NOMO-1 treated with dmso at 0.1 percent for 144 hours (cell line): ENCODE measurements around the gene ZNF765.
"Not testable (repeated sequence)": the region's sequence is repeated elsewhere in the genome, so short reads cannot be mapped to it uniquely, and the experiment has no call there.

Experiments used
- DNase-seq: peaks from one replicate; lab custom pipeline; 2025; ENCODE audit not compliant: unreplicated experiment; lab: John Stamatoyannopoulos, UW

ZNF765 gene

GRCh38 chr19:53420520-53421315 lies 25.8 kb downstream of the ZNF765 start:
- not testable (repeated sequence) for DNase-seq

- no peak for DNase-seq
Measured at GRCh38 chr19:53422551-53422950, 27.6 kb downstream of the ZNF765 start.

- not testable (repeated sequence) for DNase-seq
Measured at GRCh38 chr19:53423074-53423473, 28.1 kb downstream of the ZNF765 start.

- DNase-seq, result not testable (repeated sequence)
Measured at GRCh38 chr19:53423680-53424079, 28.7 kb downstream of the ZNF765 start.

GRCh38 chr19:53424968-53425597 lies 30.1 kb downstream of the ZNF765 start:
- no peak for DNase-seq

- DNase-seq, result peak; percentile 92
Measured at GRCh38 chr19:53431399-53432087, 36.6 kb downstream of the ZNF765 start, which contains the start of gene ZNF761. ZNF761 (plus strand) TSS chr19:53431984; CDS start chr19:53447269, 15,285 bp downstream.

GRCh38 chr19:53432088-53432661 lies 37.2 kb downstream of the ZNF765 start:
- DNase-seq, result no peak

- DNase-seq, result not testable (repeated sequence)
Measured at GRCh38 chr19:53443809-53444208, 48.9 kb downstream of the ZNF765 start.

GRCh38 chr19:53447196-53447595 lies 52.2 kb downstream of the ZNF765 start:
- DNase-seq, result not testable (repeated sequence)

- no peak for DNase-seq
Measured at GRCh38 chr19:53455828-53456227, 60.9 kb downstream of the ZNF765 start.

GRCh38 chr19:53460131-53460721 lies 65.3 kb downstream of the ZNF765 start:
- DNase-seq, result not testable (repeated sequence)

GRCh38 chr19:53461866-53462265 lies 66.9 kb downstream of the ZNF765 start:
- no peak for DNase-seq

- DNase-seq, result no peak
Measured at GRCh38 chr19:53462861-53463260, 67.9 kb downstream of the ZNF765 start.

- no peak for DNase-seq
Measured at GRCh38 chr19:53463263-53463662, 68.3 kb downstream of the ZNF765 start.

GRCh38 chr19:53466726-53467484 lies 72.0 kb downstream of the ZNF765 start:
- no peak for DNase-seq

- DNase-seq, result peak; percentile 76
Measured at GRCh38 chr19:53467485-53468262, 72.7 kb downstream of the ZNF765 start, which contains the start of gene ZNF813. ZNF813 (plus strand) TSS chr19:53467733; CDS start chr19:53483823, 16,090 bp downstream.

- not testable (repeated sequence) for DNase-seq
Measured at GRCh38 chr19:53468628-53469027, 73.7 kb downstream of the ZNF765 start.

GRCh38 chr19:53471916-53472315 lies 77.0 kb downstream of the ZNF765 start:
- no peak for DNase-seq

- not testable (repeated sequence) for DNase-seq
Measured at GRCh38 chr19:53474832-53475231, 79.9 kb downstream of the ZNF765 start.
